PC-3 (cell line): Measurements from ENCODE around the gene NEDD4L.

Experiments
- EZH2 ChIP-seq: fragments of 300-600 bp; sonication (generic); IDR thresholded peaks from one replicate; pipeline ENCODE4 v1.6.1; 2017; ENCODE audit warnings: antibody characterized with exemption, mild to moderate bottlenecking, low read length; ENCODE audit not compliant: unreplicated experiment
- TF ChIP-seq, protein P1 (sequence below): fragments of 300-600 bp; sonication (generic); conservative IDR thresholded peaks from 2 replicates; pipeline ENCODE4 v1.5.1; 2017; ENCODE audit warnings: antibody characterized with exemption, low read depth, mild to moderate bottlenecking, low read length

GRCh38 chr18:58150772-58151171 lies 106.7 kb downstream of the NEDD4L start:
- TF ChIP-seq EZH2: no peak
- TF ChIP-seq, protein P1, sequence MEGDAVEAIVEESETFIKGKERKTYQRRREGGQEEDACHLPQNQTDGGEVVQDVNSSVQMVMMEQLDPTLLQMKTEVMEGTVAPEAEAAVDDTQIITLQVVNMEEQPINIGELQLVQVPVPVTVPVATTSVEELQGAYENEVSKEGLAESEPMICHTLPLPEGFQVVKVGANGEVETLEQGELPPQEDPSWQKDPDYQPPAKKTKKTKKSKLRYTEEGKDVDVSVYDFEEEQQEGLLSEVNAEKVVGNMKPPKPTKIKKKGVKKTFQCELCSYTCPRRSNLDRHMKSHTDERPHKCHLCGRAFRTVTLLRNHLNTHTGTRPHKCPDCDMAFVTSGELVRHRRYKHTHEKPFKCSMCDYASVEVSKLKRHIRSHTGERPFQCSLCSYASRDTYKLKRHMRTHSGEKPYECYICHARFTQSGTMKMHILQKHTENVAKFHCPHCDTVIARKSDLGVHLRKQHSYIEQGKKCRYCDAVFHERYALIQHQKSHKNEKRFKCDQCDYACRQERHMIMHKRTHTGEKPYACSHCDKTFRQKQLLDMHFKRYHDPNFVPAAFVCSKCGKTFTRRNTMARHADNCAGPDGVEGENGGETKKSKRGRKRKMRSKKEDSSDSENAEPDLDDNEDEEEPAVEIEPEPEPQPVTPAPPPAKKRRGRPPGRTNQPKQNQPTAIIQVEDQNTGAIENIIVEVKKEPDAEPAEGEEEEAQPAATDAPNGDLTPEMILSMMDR: no peak
